ENCODE measurements around the gene SMCR8. TPM values are rescaled to one million over a fixed set of nuclear protein-coding genes. Genes with fewer than 3 reads are reported as not detected.

The SMCR8 gene
- total and polyA plus RNA-seq, 4 donors, result 0.76 to 9.7 (median 6.1) TPM

- H3K4me1 ChIP-seq (ENCODE audit: control insufficient read depth in 4 of 4, insufficient read depth in 4 of 4, low read length in 3 of 4), result peaks cover 6 to 32% (median 24%) of the 10 kb centered on the region in 4 donors
- peak overlapping the region; percentile 26 to 80 (median 37) for H3K4me3 ChIP-seq (ENCODE audit: low read depth in 1 of 3, low read length in 3 of 3)
- H3K9ac ChIP-seq (ENCODE audit: low read depth in 1 of 2, low read length in 2 of 2), result no peak overlapping the region
- H3K9me3 ChIP-seq (ENCODE audit: control insufficient read depth in 4 of 4, low read length in 3 of 4), result no peaks in the 10 kb centered on the region
- H3K27ac ChIP-seq (ENCODE audit: low read depth in 1 of 2, low read length in 2 of 2), result peak overlapping the region; percentile 60 to 98
- 41% methylated on average over 8 of the region's 8 CpGs for WGBS
- peaks cover 2 to 5% (median 4%) of the 10 kb centered on the region in 4 donors for H3K36me3 ChIP-seq (ENCODE audit: control insufficient read depth in 4 of 4, insufficient read depth in 3 of 4, low read depth in 1 of 4, low read length in 3 of 4)
- DNase-seq (ENCODE audit: low spot score), result no peak
- no peaks in the 10 kb centered on the region for H3K27me3 ChIP-seq (ENCODE audit: control insufficient read depth in 4 of 4, insufficient read depth in 4 of 4, low read length in 3 of 4)
- TF ChIP-seq NR2F2 (IDR thresholded peaks at IDR 0.05), result peak; percentile 53
- peak; percentile 63 for TF ChIP-seq ZBTB33 (IDR thresholded peaks at IDR 0.05)
- TF ChIP-seq HNF4A (conservative IDR thresholded peaks at IDR 0.05), result peak; percentile 83 to 91
- peak; percentile 95 for TF ChIP-seq FOXA1 (IDR thresholded peaks at IDR 0.05)
- peak; percentile 95 for TF ChIP-seq FOXA2 (IDR thresholded peaks at IDR 0.05)
- peak; percentile 57 for TF ChIP-seq SP1 (IDR thresholded peaks at IDR 0.05)
- peak; percentile 45 for TF ChIP-seq YY1 (IDR thresholded peaks at IDR 0.05)
- no peak for TF ChIP-seq GABPA (IDR thresholded peaks at IDR 0.05 in 1 of 2, conservative IDR thresholded peaks at IDR 0.05 in 1 of 2)
- TF ChIP-seq EGR1 (IDR thresholded peaks at IDR 0.05; ENCODE audit: low read depth in 2 of 2), result no peak
- TF ChIP-seq HNF4G (IDR thresholded peaks at IDR 0.05), result peak; percentile 59
- peak; percentile 50 for TF ChIP-seq REST (IDR thresholded peaks at IDR 0.05)
- no peak for TF ChIP-seq ATF3 (IDR thresholded peaks at IDR 0.05)
- TF ChIP-seq RXRA (IDR thresholded peaks at IDR 0.05), result peak; percentile 84 to 92
- TF ChIP-seq RAD21 (IDR thresholded peaks at IDR 0.05), result peak in 1 of 2 donors; percentile 14
- no peak for TF ChIP-seq MAX (IDR thresholded peaks at IDR 0.05)
- no peak for TF ChIP-seq CTCF (IDR thresholded peaks at IDR 0.05; ENCODE audit: low read depth, low read length, missing input control)
- TF ChIP-seq JUND (IDR thresholded peaks at IDR 0.05), result peak in 1 of 2 donors; percentile 26
- TF ChIP-seq TAF1 (conservative IDR thresholded peaks at IDR 0.05), result no peak
These were observed 45.4 kb downstream of the SMCR8 start for GRCh38 chr17:18360518-18360917.

All from liver (tissue), 9 donors.